OCI-LY1 (cell line): ENCODE measurements around the gene TBL1Y.

Experiments used
- EZH2 ChIP-seq: fragments of 200-600 bp; sonication (generic), shearing (Covaris generic); IDR thresholded peaks from 2 replicates; pipeline ENCODE4 v1.8.0; 2017; ENCODE audit warnings: borderline replicate concordance, mixed run types, mild to moderate bottlenecking, antibody characterized with exemption, low read length, moderate library complexity, mixed read lengths
- TF ChIP-seq, protein P1 (sequence below): fragments of 200-600 bp; sonication (generic), shearing (Covaris generic); IDR thresholded peaks from 2 replicates; pipeline ENCODE4 v1.5.1; 2017; ENCODE audit warnings: mild to moderate bottlenecking, antibody characterized with exemption, low read length, moderate library complexity, mixed read lengths

DNA sequence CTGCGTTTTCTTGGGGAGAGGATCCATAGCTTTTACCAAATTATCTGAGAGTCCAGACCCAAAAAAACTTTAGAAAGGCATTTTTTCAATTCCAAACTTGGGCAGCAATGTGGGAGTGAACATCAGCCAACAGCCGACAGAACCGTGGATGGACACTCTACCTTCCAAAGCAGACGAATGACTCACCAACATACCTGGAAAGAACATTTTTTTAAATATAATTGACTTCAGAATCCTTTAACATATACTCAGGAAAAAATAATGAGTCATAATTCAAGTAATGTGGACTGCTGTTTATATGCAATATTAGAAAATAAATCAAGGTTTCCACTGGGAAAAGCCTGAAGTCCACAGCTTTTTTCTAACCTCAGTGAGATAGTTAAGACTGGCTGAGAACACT is 211.7 kb downstream of the TBL1Y start:
- TF ChIP-seq, protein P1, sequence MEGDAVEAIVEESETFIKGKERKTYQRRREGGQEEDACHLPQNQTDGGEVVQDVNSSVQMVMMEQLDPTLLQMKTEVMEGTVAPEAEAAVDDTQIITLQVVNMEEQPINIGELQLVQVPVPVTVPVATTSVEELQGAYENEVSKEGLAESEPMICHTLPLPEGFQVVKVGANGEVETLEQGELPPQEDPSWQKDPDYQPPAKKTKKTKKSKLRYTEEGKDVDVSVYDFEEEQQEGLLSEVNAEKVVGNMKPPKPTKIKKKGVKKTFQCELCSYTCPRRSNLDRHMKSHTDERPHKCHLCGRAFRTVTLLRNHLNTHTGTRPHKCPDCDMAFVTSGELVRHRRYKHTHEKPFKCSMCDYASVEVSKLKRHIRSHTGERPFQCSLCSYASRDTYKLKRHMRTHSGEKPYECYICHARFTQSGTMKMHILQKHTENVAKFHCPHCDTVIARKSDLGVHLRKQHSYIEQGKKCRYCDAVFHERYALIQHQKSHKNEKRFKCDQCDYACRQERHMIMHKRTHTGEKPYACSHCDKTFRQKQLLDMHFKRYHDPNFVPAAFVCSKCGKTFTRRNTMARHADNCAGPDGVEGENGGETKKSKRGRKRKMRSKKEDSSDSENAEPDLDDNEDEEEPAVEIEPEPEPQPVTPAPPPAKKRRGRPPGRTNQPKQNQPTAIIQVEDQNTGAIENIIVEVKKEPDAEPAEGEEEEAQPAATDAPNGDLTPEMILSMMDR: no peak
- TF ChIP-seq EZH2: no peak
